ENCODE data around the gene FANCG.

Gene FANCG

DNA sequence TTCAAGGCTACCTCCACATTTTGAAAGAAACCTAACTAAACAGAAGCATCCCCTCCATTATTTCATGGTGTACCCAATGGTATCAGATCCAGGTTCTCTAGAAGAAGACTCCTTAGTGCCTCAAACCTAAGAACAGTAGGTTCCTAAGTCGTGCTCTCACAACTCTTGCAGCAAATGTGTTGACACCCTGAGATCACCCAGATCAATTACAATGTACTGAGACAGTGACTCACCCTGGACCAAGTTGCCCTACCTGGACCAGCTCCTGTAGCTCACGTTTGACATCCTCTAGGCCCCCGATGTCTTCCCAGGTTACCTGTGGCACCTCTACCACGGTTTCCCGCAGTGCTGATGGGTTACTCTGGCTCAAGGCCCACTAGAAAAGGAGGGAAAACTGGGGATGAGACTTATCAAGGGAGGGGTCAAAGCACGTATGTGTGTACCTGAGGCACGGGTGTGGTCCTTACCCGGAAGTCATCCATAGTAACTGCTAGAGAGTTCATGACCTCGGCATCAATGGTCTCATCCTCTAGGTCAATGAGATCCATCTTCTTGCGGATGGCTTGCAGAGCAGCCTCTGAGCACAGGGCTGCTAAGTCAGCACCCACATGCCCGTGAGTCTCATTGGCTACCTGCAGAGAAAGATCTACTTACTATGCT is 19.1 kb downstream of the FANCG start:
- DNase-seq (ENCODE audit: low read depth in 2 of 2): no peak

DNA sequence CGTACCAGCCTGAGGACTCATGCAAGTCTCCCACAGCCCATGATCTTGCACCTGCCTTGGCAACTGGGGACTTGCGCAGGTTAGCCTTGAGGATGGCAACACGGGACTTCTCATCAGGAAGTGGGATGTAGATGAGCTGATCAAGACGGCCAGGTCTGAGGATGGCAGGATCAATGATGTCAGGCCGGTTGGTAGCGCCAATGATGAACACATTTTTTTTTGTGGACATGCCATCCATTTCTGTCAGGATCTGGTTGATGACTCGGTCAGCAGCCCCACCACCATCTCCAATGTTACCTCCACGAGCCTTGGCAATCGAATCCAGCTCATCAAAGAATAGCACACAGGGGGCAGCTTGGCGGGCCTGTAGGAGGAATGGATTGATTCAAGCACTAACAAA is 20.3 kb downstream of the FANCG start:
- no peak for DNase-seq (ENCODE audit: low read depth in 2 of 2)

DNA sequence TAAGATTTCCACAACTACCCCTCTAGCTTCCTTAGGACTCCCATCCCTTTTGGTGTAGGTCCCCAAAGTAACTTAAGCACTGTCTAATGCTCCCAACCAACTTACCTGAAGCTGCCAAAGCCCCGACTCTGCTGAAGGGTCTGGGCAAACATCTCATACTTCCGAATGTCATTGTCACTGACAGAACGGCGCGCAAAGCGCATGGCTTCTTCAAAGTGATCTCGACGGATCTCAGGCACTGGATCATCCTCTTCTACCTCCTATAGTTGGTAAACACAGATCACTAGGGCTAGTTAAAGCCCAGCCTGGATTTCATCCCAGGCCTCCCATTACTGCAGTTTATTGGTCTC is 22.5 kb downstream of the FANCG start:
- DNase-seq (ENCODE audit: low read depth in 2 of 2): no peak

- DNase-seq (ENCODE audit: low read depth in 2 of 2): no peak
These were observed 23.0 kb downstream of the FANCG start for GRCh38 chr9:35056571-35057270.

GRCh38 chr9:35054871-35055644 is 24.7 kb downstream of the FANCG start:
- DNase-seq (ENCODE audit: low read depth in 2 of 2): no peak

- DNase-seq (ENCODE audit: low read depth in 2 of 2): no peak
These were observed 25.4 kb downstream of the FANCG start for GRCh38 chr9:35054185-35054835.

GRCh38 chr9:35051069-35051967 is 28.4 kb downstream of the FANCG start:
- peak in 1 of 2 donors; percentile 40 for DNase-seq (ENCODE audit: low read depth in 2 of 2)

- no peak for DNase-seq (ENCODE audit: low read depth in 2 of 2)
These were observed 31.2 kb downstream of the FANCG start for GRCh38 chr9:35048511-35048910.

- no peak for DNase-seq (ENCODE audit: low read depth in 2 of 2)
These were observed 35.7 kb downstream of the FANCG start for GRCh38 chr9:35044071-35044470.

- no peak for DNase-seq (ENCODE audit: low read depth in 2 of 2)
These were observed 36.7 kb downstream of the FANCG start for GRCh38 chr9:35042891-35043545.

- no peak for DNase-seq (ENCODE audit: low read depth in 2 of 2)
These were observed 37.6 kb downstream of the FANCG start for GRCh38 chr9:35042081-35042604.

DNA sequence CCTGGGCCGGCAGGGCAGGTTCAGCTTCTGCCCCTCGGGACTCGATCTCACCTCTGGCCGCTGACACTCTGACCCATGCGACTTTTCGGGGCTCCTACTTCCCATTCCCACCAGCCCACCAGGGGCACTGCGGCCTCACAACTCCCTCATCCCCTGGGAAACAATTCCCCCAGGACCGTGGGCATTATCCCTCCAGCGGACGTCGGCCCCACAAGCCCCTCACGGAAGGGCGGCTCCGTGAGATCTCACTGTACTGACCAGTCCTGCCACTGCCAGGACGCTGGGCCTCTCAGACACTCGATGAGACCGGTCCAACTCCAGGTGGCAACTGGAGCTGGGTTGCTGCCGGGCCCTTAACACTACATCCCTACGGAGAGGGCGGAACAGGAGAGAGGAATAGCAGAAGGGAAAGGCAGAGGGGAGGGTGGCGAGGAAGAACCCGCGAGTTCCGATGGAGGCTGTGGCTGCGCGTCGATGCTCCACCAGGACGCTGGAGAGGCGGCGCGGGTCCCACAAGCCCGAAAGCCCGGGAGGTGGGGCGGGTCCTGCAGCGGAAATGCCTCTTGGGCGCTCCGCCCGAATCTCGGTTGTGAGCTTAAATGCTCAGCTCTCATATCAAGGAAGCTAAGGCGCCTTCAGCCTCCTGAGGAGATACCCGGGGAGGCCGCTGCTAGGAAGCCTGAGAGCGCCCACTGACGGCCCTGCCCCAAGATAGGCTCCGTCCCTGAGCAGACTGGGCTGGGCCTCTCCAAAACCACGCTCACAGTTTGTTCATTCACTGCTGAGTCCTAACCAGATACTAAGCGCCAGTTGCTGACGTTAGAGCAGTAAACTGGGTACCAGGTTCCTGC is 43.7 kb downstream of the FANCG start:
- DNase-seq (ENCODE audit: low read depth in 2 of 2): peak; percentile 14 to 32

DNA sequence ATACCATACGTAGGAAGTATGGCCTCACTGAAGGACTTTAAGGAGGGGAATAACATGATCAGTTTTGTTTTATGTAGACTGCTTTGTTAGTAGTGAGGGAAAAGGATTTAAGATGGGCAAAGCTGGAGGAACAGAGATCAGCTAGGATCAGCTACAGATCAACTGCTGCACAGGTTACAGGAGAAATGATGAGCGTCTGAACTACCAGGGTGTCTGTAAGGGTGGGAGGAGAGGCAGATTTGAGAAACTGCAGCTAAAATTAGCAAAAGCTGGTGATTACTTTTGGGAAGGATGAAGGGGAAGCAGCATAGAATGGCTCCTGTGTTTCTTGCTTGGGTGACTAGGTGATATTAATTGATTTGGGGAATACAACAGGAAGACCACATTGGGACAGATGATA is 46.6 kb downstream of the FANCG start:
- DNase-seq (ENCODE audit: low read depth in 2 of 2): no peak

- no peak for DNase-seq (ENCODE audit: low read depth in 2 of 2)
These were observed 49.9 kb downstream of the FANCG start for GRCh38 chr9:35029852-35030251.

GRCh38 chr9:35029241-35029640 is 50.5 kb downstream of the FANCG start:
- no peak for DNase-seq (ENCODE audit: low read depth in 2 of 2)

DNA sequence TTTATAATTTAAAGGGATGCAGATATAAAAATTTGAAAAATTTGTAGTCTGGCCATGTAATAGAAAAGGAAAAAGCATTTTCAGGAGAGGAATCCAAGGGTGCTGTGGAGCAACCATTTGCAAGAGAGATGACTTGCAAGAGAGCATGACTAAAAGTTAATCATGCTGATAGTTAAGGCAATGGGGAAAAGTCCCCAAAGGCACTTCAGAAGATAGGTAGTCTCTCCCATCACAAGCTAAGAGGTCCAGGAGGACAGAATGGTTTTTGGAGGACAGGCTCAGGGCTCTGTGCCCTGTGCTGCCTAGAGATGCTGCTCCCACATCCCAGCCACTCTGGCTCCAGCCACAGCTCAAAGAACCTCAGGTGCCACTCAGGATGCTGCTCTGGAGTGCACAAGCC is 51.4 kb downstream of the FANCG start:
- DNase-seq (ENCODE audit: low read depth in 2 of 2): no peak

GRCh38 chr9:35027860-35028259 is 51.9 kb downstream of the FANCG start:
- no peak for DNase-seq (ENCODE audit: low read depth in 2 of 2)

GRCh38 chr9:35027374-35027773 is 52.4 kb downstream of the FANCG start:
- no peak for DNase-seq (ENCODE audit: low read depth in 2 of 2)

DNA sequence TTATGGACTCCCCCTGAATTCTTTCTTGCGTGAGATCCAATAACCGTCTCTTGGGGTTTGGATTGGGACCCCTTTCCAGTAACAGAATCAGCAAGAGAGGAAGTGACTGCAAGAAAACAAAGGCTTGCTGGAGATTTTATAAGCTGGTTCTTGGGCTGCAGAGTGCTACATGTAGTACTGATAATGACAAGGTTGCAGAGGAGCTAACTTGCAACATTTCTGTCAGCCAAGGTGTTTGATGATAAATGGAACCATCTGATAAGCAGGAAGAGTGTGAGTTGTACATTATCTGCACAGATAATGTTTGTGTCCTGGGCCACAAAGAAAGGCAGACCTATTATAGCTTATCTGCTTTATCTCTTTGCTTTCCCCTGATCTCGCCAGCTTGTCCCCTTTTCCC is 53.1 kb downstream of the FANCG start:
- DNase-seq (ENCODE audit: low read depth in 2 of 2): no peak
